ENCODE results near the gene NUDT1. TPM values are rescaled to one million over a fixed set of nuclear protein-coding genes. Genes with fewer than 3 reads are reported as not detected.
A peak's percentile ranks its signal among the peaks of the same experiment; 100 is the strongest.

NUDT1 gene
- total RNA-seq, 3 donors from 2014 or later, result 6.8 to 20.3 (median 12.4) TPM

DNA sequence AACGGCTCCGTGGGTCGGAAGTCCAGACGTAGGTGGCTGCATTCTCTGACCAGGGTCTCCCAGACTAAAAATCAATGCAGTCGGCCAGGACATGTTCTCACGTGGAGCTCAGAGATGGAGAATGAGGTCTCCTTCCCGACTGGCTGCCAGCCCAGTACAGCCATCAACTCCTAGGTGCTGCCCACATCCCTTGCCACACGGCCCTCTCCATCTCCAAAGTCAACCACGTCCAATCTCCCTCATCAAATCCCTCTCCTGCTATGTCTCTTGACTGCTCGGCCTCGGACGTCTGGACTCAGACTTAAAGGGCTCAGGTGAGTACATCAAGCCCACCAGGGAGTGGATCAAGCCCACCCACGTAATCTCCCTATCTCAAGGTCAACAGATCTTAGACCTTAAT, 16.2 kb upstream of the NUDT1 start:
- TF ChIP-seq, protein P1, sequence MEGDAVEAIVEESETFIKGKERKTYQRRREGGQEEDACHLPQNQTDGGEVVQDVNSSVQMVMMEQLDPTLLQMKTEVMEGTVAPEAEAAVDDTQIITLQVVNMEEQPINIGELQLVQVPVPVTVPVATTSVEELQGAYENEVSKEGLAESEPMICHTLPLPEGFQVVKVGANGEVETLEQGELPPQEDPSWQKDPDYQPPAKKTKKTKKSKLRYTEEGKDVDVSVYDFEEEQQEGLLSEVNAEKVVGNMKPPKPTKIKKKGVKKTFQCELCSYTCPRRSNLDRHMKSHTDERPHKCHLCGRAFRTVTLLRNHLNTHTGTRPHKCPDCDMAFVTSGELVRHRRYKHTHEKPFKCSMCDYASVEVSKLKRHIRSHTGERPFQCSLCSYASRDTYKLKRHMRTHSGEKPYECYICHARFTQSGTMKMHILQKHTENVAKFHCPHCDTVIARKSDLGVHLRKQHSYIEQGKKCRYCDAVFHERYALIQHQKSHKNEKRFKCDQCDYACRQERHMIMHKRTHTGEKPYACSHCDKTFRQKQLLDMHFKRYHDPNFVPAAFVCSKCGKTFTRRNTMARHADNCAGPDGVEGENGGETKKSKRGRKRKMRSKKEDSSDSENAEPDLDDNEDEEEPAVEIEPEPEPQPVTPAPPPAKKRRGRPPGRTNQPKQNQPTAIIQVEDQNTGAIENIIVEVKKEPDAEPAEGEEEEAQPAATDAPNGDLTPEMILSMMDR (IDR thresholded peaks at IDR 0.05), result no peak
- peaks cover 2% of the 10 kb centered on the region for H3K4me1 ChIP-seq (ENCODE audit: low read depth)
- no peak overlapping the region for H3K4me3 ChIP-seq
- intact Hi-C loops (cut with DNase I, micrococcal nuclease), result no loop called here
- H3K36me3 ChIP-seq (ENCODE audit: low read depth), result no peaks in the 10 kb centered on the region
- ATAC-seq, result no peak
- no peak for DNase-seq
- H3K9me3 ChIP-seq, result no peaks in the 10 kb centered on the region

DNA sequence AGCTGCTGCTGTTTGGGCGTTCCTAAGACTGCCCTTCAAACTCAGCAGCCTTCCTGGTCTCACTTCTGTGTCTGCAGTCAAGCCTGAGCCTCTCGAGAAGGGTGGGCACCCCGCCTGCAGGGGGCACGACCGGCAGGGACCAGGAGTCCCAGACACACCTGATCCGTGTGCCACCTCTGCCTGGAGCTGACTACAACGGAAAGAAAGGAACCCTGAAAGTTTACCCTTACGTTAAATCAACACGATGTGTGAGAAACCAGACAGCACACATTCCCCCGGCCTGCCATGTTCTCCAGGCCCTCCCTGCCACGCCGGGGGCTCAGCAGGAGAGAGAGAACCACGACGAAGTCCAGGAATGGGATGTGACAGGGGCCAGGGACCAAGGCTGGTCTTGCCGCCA, 14.3 kb upstream of the NUDT1 start:
- no peaks in the 10 kb centered on the region for H3K9me3 ChIP-seq
- DNase-seq, result no peak
- ATAC-seq, result no peak
- intact Hi-C loops (cut with DNase I, micrococcal nuclease), result no loop called here
- no peaks in the 10 kb centered on the region for H3K36me3 ChIP-seq (ENCODE audit: low read depth)
- TF ChIP-seq, protein P1 (IDR thresholded peaks at IDR 0.05), result no peak
- H3K4me3 ChIP-seq, result no peak overlapping the region
- peaks cover 12% of the 10 kb centered on the region for H3K4me1 ChIP-seq (ENCODE audit: low read depth)

- Histone ChIP-seq H3K4me1 (ENCODE audit: low read depth) (peaks cover 17% of the 10 kb centered on the region), H3K9me3 (no peaks in the 10 kb centered on the region), H3K36me3 (ENCODE audit: low read depth) (no peaks in the 10 kb centered on the region), H3K4me3 (no peak overlapping the region)
- DNase-seq, result no peak
- ATAC-seq, result no peak
- intact Hi-C loops (cut with DNase I, micrococcal nuclease), result no loop called here
- TF ChIP-seq, protein P1 (IDR thresholded peaks at IDR 0.05), result no peak
Observed at GRCh38 chr7:2228921-2229320, 13.1 kb upstream of the NUDT1 start.

GRCh38 chr7:2229467-2229866, 12.6 kb upstream of the NUDT1 start:
- ATAC-seq, result no peak
- no peak overlapping the region for H3K4me3 ChIP-seq
- no peak for DNase-seq
- TF ChIP-seq, protein P1 (IDR thresholded peaks at IDR 0.05), result no peak
- peaks cover 17% of the 10 kb centered on the region for H3K4me1 ChIP-seq (ENCODE audit: low read depth)
- H3K9me3 ChIP-seq, result no peaks in the 10 kb centered on the region
- no peaks in the 10 kb centered on the region for H3K36me3 ChIP-seq (ENCODE audit: low read depth)
- intact Hi-C loops (cut with DNase I, micrococcal nuclease), result no loop called here

DNA sequence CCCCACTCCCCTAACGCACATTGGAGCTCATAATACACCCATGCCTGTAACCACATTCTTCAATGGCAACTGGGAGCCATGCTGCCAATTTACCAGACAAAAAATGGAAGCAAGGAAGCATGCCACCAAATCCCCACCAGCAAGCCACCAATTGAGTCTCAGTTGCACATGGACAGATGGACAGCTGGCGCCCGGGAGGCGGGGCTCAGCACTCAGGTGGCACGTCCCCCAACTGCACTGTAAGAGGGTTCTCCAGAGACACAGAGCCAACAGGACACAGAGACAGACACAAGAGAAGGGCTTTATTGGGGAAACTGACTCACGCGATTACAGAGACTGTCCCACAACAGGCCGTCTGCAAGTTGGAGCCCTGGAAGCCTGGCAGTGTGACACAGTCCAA, 11.8 kb upstream of the NUDT1 start:
- no peak for DNase-seq
- no peak overlapping the region for H3K4me3 ChIP-seq
- no peaks in the 10 kb centered on the region for H3K9me3 ChIP-seq
- ATAC-seq, result no peak
- no peaks in the 10 kb centered on the region for H3K36me3 ChIP-seq (ENCODE audit: low read depth)
- TF ChIP-seq, protein P1 (IDR thresholded peaks at IDR 0.05), result no peak
- intact Hi-C loops (cut with DNase I, micrococcal nuclease), result no loop called here
- H3K4me1 ChIP-seq (ENCODE audit: low read depth), result peaks cover 17% of the 10 kb centered on the region

GRCh38 chr7:2230882-2231281, 11.1 kb upstream of the NUDT1 start:
- ATAC-seq (no peak), DNase-seq (peak in 2 of 3 donors; percentile 21 to 49)
- TF ChIP-seq, protein P1 (IDR thresholded peaks at IDR 0.05), result no peak
- no peak overlapping the region for H3K4me3 ChIP-seq
- no peaks in the 10 kb centered on the region for H3K36me3 ChIP-seq (ENCODE audit: low read depth)
- intact Hi-C loops (cut with DNase I, micrococcal nuclease), result no loop called here
- H3K4me1 ChIP-seq (ENCODE audit: low read depth), result peaks cover 17% of the 10 kb centered on the region
- H3K9me3 ChIP-seq, result no peaks in the 10 kb centered on the region
